GM13976 (cell line): Measurements from ENCODE around the gene ANXA11.

ENCODE experiments used
- DNase-seq: peaks from one replicate; pipeline ENCODE4 v3.0.0; 2012; ENCODE audit warnings: low spot score
- CTCF ChIP-seq: IDR thresholded peaks from 2 replicates; pipeline ENCODE4 v1.5.1; 2012; ENCODE audit warnings: borderline replicate concordance, mild to moderate bottlenecking; ENCODE audit not compliant: insufficient read depth; ENCODE audit errors: extremely low read depth, missing control alignments, control extremely low read depth
- in situ Hi-C: fragments of 300-500 bp; cut with MboI; formaldehyde crosslinking; loops from one replicate; pipeline ENCODE4 v1.12.0; 2022; ENCODE audit warnings: low sequenced_read_pairs, mixed read lengths, inconsistent platforms; ENCODE audit not compliant: unreplicated experiment

The ANXA11 gene

GRCh38 chr10:80154626-80154977 is 50.7 kb downstream of the ANXA11 start:
- in situ Hi-C loops: loop anchor here (10.0 kb wide), 1 partner anchor 70 kb away; no protein-coding TSS in a partner anchor
- no peak for DNase-seq
- no peak for TF ChIP-seq CTCF

GRCh38 chr10:80153460-80153859 is 51.9 kb downstream of the ANXA11 start:
- in situ Hi-C loops: loop anchor here (10.0 kb wide), 1 partner anchor 71 kb away; no protein-coding TSS in a partner anchor
- no peak for TF ChIP-seq CTCF

GRCh38 chr10:80152820-80153219 is 52.5 kb downstream of the ANXA11 start:
- TF ChIP-seq CTCF: no peak
- in situ Hi-C loops: loop anchor here (10.0 kb wide), 1 partner anchor 72 kb away; no protein-coding TSS in a partner anchor
- no peak for DNase-seq

More at GRCh38 chr10:80153460-80153859, 51.9 kb downstream of the ANXA11 start:
- DNase-seq: no peak

- DNase-seq: no peak
- in situ Hi-C loops: loop anchor here (10.0 kb wide), 1 partner anchor 75 kb away; no protein-coding TSS in a partner anchor
- no peak for TF ChIP-seq CTCF
Observed at GRCh38 chr10:80150172-80150571, 55.2 kb downstream of the ANXA11 start.

- no peak for TF ChIP-seq CTCF
- in situ Hi-C loops: no loop called here
- no peak for DNase-seq
Observed at GRCh38 chr10:80149123-80149522, 56.2 kb downstream of the ANXA11 start.

- in situ Hi-C loops: no loop called here
- no peak for TF ChIP-seq CTCF
- DNase-seq: no peak
Observed at GRCh38 chr10:80148166-80148805, 57.1 kb downstream of the ANXA11 start.
